NCI-H1092 (cell line): ENCODE measurements around the gene CHMP6.

Source experiments
- DNase-seq: peaks from one replicate; lab custom pipeline; 2025; lab: John Stamatoyannopoulos, UW

The CHMP6 gene

DNA sequence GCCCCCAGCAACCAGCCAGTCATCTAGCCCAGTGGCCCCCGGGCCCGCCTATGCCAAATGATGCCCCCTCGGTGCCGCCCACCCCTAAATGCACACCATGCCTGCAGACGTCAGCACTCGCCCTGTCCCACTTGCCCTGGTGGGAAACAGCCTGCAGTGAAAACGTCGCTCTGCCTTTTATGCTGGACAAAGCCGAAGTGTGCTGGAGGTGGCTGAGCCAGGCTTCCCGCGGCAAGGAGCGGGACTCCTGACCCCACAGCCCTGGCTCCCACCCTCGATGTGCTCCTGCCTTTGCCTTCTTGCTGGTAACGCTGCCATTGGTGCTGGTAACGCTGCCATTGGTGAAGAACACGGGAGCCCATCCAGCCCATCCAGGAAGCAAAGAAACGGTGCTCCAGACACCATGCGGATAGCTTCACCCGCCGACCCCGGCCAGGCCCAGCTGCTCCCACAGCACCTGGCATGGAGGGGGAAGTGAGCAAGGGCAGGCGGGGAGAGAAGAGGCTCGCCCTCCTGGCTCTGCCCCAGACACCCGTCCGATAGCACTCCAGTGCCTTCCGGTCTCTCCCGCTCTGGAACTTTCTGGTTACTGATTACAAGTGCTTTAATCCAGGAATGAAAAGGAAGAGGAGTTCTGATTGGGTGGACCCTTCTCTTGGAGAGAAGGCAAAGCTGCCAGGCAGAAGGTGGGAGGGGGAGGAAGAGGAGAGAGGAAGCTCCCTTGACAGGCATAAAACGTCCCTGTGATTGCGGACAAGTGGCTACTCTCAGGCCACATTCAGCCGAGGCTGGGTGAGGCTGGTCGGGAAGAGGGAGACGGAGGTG is 39.3 kb downstream of the CHMP6 start:
- DNase-seq = no peak

DNA sequence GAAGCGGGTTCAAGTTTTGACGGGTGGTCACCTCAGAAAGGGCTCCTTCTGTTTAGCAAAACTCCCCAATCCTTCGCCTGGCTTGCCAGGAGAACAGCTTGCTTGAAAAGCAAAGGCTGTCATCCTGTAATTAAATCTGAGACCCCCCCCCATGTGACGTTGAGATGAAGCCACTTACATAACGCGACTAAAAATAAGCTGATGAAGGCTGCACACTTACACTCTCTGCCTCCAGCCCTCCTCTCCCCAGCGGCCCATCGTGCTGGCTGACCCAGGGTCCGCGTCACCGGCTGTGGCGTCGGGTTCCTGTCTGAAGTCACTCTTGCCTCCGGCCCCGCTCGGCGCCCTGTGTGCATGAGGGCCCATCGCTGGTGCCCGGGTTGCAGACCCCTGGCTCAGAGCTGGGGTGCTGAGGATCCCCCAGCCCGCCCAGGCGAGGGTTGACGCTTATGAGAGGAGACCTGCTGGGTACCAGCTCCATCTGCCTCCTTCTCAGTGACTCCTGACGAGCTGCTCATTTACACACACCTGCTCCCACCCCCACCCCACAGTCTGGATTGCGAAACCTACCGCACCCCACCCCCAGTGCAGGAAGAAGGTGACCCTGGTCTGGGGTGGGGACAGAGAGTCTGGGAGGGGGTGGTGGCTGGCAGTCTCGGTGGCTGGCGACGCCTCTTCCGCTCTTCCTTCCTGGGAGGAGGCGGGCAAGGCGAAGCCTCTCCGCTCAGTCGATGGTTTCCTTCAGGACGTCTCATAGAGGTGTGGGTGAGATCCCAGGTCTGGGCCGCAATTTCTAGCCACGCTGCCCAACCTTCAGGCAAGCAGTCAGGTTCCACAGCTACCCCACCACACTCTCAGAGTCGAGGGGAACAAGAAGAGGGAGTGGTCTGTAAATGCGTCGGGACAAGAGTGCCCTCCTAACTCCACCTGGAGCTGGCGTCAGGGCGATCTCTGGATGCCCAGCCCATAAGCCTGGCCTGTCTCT is 40.2 kb downstream of the CHMP6 start:
- no peak for DNase-seq

DNA sequence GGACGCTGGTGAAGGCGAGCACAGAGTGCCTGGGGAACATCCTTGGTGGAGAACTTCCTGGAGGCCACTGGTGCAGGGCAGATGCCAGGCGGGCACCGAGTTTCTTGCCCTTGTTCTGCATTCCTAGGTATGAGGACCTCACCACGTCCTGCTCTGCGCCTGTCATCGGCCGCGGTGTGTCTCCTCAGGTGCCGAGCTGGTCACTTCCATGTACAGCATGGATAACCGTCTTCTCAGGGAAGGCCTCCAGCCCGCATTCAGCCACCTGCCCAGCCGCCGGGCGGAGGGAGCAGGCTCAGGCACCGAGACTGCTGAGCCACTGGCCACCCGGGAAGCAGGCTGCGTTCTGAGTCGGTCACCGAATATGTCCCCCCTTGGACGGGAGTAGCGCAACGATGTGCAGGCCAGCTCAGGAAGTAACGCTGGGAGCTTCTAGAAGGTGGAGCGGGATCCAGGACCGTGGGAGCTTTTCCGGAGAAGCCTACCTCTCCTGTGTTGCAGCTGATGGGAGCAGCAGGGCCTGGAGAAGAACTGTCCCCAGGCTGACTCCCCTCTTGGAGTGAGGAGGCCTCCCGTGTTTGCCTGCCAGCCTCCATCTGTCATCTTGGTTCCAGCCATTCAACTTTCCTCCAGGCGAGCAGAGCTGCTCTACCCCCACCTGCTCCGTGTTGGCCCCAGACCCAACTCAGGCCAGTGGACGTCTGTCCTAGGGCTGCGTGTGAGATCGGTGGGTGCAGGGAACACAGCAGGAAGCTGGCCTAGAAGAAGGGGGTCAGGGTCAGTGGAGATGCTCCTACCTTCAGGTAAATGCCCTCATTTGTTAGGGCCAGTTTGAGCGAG is 41.2 kb downstream of the CHMP6 start:
- no peak for DNase-seq

DNA sequence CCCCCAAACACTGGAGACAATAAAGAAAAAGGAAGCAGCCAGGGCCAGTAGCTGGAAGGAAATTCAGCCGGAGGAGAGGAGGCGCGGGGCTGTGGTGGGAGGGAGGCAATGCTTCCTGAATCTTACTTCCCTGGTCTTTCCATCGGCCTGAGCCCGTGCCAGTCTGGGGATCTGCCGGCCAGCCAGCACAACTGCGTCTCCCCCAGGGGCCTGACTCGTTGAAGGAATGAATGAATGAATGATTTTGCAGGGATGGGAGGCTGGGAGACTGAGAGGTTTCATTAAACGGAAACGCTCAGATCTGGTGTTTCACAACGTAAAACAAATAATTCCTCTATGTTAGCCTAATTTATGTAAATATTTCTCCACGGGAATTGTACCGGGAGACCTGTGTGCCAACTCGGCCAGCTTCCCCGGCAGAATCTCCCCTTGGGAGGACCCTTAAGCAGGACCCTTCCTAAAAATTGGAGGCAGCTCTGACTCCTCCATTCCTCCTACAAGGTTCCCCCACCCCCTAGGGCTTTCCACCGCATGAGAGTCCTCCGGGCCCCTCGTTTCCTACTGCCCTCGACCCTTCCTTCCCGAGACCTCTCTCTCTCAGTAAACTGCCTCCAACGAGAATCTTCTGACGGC is 42.0 kb downstream of the CHMP6 start:
- no peak for DNase-seq

DNA sequence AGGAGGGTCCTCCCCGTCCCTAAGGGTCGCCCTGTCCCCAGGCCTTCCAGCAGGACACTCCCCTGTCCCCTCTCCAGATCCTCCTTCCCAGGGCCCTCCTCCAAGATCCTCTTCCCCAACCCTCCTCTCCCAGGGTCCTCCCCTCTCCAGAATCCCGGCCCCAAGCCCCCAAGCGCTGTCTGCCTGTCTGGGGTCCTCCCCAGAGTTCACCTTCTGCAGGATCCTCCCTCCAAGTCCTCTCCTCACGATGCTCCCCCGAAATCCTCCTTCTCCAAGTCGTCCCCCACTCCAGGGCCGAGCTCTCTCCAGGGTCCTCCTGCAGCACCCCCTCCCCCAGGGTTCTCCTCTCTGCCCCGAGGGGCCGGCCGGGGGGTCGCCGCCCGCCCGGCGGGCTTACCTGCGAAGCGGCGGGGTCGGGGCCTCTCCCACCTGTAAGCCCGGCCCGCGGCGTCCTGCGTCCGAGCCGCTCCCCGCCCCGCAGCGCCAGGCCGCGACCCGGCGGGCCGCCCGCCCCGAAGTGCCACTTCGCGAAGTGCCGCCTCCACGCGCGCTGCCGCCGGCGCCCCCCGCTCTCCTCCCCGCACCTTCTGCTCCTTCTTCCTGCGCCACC is 42.6 kb downstream of the CHMP6 start:
- DNase-seq = no peak

DNA sequence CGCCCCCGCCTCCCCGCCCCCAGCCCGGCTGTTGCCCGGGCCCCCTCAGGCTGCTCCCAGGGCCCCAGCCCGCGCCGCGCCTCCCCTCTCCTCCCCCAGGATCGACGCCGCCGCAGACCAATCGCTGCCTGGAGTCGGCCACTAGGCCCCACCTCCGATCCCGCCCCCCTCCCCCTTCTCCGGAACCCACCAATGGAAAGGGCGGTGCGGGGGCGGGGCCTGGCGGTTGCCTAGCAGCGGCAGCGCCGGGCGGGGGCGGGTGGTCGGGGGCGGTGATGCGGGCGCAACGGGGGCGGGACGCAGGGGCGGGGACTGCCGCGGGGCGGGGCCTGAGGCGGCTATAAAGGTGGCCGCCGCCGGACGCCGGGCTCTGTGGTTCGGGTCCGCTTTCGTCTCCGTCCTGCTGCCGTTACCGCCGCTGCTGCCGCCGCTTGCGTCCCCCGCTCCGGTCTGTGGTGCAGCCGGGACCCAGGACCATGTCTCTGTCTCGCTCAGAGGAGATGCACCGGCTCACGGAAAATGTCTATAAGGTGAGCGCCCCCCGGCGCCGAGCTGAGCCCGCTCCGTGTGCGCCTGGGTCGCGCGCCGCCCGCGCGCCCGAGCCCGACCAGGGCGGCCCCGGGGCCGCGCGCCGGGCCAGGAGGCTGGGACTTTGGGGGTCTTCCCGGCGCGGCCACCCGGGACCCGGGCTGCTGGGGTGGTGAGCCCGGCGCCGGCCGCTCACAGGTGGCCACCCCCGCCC is 43.3 kb downstream of the CHMP6 start, which contains the start of gene BAIAP2:
BAIAP2 (plus strand) TSS at position 373 of the 742 bp plus-strand sequence; CDS start at position 477, 104 bp downstream.
- DNase-seq = peak; percentile 94

DNA sequence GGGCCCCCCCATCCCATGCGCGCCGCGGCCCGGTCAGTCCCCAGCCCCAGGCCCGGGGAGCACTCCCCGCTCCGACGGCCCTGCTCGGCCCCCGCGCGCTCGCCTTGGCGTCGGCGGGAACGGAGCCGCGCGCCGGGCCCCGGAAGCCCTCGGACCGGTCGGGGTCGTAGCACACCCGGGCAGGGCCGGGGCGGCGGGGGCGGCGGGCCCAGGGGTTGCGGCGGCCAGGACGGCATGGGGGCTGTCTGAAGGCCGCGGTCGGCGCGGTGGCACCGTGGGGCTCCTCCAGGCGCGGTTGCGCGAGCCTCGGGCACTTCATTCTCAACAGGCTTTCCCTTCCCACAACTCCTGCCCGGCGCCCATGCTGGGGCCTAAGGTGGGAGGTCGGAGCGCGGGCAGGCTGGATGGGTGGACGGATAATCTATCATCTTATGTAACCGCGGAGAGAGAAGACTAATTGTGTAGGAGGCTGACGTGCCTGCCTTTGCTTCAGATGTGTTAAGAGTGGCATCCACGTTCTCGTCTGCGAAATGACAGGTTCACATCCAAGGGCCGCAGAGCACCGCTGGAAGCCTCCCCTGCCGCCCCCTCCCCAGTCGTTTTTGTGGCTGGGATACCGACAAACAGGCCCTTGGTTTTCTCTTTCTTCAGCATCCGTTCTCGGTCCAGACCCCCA is 44.0 kb downstream of the CHMP6 start:
- no peak for DNase-seq

DNA sequence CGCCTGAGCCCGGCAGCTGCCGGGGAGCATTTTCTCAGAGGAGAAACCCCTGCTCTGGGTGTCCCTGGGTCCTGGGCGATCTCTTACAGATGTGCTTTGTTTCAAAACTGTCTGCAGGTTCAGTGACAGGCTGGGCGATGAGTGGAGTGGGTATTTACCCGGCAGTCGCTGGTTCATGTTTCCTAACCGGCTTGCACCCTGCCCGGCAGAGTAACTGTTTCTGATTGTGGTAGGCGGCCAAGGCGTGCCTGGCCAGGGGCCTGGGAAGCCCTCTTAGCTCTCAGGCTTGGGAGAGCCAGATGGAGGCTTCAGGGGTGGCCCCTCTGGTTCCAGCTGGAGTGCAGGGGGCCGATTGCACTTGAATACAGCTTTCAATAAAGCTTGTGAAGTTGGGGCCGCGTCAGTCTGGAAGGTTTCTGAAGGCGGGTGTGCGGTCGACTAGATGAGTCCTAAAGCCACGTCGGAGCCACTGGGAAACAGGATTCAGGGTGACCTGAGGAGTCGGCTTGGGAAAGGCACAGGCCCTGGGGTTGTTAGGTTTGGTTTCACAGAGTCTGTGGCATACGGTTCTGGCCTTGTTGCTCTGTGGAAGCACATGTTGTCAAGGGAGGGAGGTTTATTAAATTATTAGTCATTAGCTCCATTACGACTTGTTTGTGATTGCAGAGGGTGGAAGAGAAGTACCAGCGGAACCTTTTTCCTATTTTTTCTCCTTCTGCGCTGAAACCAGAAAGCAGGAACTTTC is 44.7 kb downstream of the CHMP6 start:
- no peak for DNase-seq

DNA sequence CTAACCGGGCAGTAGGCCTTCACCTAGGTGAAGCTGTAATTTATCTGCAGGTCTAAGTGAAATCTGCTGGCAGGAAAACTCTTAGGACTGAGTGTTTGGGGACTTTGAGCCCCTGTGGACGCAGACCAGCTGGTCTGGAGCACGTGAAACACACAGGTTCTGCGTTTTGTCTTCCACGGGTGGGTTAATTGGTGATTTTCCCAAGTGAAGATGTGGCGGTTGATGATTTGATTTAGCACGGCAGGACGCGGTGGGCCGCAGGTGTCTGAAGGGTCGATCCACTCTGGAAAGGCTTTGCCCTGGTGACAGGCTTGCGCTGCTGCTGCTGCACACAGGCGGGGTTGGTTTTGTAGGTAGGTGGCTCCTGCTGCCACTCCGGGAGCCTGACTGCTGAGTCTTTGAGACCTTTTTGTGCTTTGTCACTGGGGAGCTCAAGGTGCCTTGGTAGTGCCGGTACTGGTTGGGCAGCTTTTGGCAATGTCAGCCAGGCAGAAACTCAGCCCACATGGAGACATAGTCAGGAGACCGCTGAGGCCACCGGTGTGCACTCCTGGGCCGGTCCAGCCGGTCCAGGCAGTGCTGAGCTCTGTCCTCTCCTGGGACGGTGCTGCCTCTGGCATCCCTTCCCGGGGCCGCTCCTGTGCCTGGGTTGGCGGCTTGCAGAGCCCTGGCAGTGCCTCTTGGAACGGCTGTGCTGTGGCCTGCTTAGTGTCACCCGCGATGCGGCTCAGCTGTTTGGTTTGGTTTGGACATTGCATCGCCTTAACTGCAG is 45.6 kb downstream of the CHMP6 start:
- no peak for DNase-seq

DNA sequence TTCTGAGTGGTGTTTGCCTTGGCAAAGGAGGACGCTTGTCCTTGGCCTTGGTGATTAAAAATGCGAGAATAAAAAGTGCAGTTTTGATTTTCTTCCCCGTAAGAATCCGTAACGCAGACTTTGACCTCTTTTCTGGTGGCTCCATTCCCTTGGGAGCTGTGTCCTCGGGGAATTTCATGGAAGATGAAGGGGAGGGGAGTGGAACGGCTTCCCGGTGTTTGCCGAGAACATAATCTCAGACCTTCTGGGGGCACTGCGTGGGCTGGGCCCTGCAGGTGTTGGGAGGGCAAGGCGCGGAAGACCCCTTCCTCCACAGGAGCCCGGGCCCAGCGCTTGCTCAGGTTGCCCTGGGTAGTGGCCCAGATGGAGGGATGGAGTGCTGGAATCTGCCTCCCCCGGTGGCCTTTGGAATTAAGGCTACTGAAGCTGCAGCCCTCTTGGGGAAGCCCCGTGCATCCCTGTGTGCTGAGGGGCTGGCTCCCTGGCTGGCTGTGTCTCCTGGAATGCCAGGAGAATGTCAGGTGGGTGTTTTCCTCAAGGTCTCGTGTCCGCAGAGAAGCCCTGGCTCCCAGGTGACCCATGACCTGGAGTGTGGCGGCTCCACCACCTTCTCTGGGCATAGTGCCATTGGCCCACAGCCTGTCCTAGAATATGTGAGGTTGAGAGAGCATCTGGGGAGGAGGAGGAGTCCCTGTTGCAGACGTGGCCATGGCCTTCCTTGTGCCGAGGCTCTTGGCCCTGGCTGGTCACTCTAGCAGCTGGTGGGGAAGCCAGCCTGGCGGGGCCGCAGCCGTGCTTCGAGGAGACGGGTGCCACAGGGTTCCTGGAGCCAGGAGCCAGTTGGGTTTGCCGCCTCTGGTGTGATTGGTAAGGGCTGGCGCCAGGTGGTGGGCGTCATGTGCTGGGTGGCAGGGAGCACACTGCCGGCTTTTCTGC is 46.4 kb downstream of the CHMP6 start:
- DNase-seq = no peak

DNA sequence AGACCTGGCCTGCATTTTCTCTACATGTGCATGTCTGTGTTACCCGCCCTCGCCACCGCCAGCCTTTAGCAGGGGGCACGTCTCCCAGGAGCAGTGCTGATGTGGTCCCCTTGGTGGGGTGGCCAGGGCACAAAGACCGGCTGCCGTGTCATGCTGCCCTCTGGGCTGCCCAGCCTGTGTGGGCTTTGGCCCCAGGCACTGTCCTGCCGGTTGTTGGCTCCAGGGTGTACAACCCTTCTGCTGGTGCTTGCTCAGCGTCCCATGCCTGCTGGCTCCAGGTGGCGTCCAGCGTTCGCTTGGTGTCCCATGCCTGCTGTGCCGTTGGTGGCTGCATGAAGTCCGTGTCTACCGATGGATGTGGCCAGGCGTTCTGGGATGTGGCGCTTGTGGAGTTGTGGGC is 47.5 kb downstream of the CHMP6 start:
- DNase-seq = no peak

DNA sequence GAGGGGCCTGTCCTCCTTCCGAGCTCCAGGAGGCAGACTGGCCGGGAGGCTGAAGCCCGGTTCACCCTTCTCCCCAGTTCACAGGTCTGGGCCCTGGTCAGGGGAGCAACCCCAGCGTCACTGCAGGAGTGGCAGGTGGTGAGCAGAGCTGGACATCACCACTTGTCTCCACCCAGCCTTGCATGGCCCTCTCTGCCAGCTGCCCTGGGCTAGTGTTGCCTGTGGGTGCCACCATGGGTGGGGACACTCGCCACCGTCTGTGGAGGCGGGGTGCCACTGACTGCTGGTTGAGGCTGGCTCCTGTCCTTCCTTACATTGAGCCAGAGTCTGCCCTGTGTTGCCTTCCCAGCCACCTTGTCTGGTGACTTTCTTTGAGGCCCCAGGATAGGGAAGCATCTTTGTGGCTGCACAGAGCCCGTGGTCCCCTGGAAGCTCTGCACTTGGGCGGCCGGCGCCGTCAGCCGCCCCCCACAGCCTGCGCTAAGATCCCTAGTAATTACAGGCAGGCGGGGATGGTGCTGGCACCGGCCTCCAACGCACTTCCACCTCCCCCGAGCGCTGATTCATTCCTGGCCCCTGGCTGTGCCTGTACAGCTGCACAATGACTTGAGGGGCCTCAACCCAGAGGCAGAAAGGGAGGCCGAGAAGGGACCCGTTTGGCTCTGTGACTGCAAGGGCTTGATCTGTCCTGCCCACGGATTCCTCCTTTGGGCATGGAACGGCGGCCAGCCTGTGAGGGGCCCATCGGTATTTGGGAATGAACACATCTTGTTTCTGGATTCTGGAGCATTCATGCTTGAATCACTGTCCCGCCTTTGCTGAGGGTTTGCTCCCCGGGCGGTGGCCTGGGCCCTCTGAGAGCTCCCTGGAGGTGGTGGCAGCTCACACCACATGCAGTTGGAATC is 48.5 kb downstream of the CHMP6 start:
- DNase-seq = no peak

DNA sequence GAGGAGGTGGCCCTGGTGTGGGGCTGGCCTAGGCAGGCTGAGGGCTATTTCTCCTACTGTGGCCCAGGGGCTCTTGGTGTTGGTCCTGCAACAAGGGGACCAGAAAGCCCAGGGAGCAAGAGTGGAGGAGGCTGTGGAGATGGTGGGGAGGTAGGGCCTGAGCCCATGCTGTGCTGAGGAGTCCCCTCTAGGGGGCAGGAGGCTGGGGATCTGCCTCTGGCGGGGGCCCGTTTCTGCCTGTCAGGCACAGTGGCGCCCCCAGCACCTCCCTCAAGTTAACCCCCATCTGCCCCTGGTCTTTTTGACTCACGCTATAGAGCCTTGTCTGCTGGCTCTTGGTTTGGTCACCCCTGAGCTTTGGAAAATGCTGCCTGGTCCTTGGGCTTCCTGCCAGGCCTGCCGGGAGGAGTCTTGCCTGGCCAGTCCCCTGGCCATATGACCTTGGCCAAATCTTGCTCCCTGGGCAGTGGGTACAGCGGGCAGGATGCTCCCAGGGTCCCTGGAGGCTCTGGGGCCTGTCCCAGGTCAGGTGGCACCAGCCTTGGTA is 49.2 kb downstream of the CHMP6 start:
- DNase-seq = no peak

DNA sequence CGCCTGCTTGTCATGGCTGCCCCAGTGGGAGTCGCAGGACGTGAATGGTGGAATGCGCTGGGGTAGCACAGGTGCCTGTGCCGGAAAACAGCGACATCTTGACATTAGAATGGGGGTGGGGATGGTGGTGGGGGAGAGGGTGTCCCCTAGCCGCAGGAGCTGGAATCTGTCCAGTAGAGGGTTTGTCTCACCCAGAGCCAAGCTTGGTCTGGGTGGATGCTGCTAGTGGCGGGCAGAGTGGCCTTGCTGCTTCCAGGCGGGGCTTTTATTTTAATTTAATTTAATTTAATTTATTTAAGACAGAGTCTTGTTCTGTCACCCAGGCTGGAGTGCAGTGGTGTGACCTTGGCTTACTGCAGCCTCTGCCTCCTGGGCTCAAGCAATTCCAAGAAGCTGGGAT is 51.0 kb downstream of the CHMP6 start:
- no peak for DNase-seq

DNA sequence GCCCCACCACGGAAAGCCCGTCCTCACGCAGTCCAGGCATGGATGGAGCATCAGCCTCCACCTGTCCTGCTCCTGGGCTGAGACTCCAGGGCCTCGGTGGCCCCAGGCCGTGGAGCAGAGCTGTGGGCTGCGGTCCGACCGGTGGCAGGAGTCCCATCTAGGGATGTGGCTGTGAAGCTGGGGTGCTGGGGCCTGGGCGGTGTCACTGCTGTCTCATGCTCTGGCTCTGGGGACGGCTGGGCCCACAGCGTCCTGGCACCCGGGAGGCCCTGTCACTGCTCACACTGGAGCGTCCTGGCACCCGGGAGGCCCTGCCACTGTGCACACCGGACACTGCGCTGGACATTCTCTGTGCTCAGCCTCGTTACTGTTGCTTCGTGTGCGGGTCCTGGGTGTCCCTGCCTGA is 51.7 kb downstream of the CHMP6 start:
- no peak for DNase-seq
